GM18951 (cell line): ENCODE data around the gene DOHH.
"Not testable (repeated sequence)": the region's sequence is repeated elsewhere in the genome, so short reads cannot be mapped to it uniquely, and the experiment has no call there.

Source experiments
- POLR2A ChIP-seq: IDR thresholded peaks from 4 replicates; pipeline ENCODE4 v1.6.1; 2011; ENCODE audit warnings: mild to moderate bottlenecking; ENCODE audit not compliant: insufficient read length, insufficient read depth; ENCODE audit errors: extremely low read depth
- in situ Hi-C: fragments of 300-500 bp; cut with MboI; formaldehyde crosslinking; loops from one replicate; pipeline ENCODE4 v1.12.0; 2022; ENCODE audit warnings: low sequenced_read_pairs, mixed read lengths, inconsistent platforms; ENCODE audit not compliant: unreplicated experiment

DOHH gene

GRCh38 chr19:3455960-3456601, 44.4 kb downstream of the DOHH start:
- TF ChIP-seq POLR2A = no peak
- in situ Hi-C loops = no loop called here

- in situ Hi-C loops = no loop called here
- TF ChIP-seq POLR2A = no peak
Measured at GRCh38 chr19:3455393-3455955, 45.0 kb downstream of the DOHH start.

DNA sequence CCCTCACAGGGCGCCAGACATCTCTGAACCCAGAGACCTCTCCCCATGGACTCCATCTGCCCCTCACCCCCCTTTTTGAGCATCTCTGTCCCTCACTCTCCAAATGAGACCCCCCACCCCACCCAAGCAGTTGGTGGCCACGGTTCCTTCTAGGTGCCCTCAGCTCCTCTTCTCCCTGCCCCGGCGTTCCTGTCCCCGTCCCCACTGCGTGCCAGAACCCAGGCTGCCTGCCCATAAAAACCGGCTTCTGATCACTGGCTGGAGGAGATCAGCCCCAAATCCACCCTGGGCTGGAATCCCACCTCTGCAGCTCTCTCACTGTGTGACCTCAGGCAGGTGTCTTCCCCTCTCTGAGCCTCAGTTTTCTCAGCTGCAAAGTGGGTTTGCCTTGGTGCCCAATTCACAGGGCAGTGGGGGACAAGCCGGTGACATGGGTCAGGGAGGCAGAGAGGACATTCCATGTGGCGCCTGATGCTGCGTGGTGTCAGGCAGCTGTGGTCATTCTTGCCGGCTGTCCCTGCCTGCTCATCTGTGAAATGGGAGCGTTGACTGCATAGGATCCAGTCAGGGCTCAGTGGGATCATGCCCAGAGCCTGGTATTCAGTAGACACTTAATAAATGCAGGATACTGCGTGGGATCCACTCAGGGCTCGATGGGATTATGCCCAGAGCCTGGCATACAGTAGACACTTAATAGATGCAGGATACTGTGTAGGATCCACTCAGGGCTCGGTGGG, 45.6 kb downstream of the DOHH start:
- in situ Hi-C loops = no loop called here

DNA sequence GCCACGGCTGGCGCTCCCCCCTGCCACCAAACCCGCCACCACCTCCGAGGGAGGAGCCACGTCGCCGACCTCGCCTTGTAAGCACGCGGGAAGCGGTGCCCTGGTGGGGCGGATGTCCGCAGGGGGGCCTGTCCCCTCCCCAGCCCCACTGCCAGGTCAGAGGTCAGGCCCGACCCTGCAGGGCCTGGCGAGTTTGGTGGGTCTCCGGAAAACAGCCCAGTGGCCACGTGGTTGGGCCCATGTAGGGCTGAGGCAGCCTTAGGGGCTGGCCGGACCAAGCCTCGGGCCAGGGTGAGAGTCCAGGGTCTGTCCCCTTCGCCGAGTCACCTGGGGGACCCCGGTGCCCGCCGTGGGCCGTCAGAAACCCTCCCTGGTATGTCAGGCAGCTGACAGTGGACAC, 46.6 kb downstream of the DOHH start:
- in situ Hi-C loops = no loop called here
- no peak for TF ChIP-seq POLR2A

More for the DNA sequence above, 45.6 kb downstream of the DOHH start:
- TF ChIP-seq POLR2A = no peak

GRCh38 chr19:3452942-3453214, 47.6 kb downstream of the DOHH start:
- in situ Hi-C loops = not testable (repeated sequence)

DNA sequence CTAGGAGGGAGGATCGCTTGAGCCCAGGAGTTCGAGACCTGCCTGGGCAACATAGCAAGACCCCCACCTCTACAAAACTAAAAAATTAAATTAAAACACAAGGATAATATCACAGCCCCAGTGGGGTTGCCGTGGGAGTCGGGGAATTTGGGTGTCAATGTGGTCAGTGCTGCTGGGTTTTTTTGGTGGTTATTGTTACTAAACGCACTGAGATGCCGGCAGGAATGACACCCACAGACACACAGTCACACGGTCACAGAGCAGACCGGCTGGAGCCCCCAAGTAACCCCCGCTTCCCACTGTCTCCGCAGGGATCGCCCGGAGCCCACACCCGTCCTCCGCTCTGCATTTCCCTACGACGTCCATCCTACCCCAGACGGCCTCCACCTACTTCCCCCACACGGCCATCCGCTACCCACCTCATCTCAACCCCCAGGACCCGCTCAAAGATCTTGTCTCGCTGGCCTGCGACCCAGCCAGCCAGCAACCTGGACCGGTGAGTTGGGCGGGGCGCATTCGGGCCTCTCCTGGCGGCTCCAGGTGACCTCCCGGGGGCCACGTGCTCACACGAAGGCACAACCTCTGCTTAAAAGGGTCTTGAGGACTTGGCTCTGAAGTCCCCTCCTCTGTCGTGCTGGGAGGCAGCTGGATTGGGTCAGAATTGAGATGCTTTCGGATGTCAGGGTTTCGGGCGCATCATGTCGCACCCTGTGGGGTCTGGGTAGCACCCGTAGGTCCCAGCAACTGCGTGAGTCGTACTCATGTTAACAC, 48.1 kb downstream of the DOHH start:
- no peak for TF ChIP-seq POLR2A
- in situ Hi-C loops = no loop called here

DNA sequence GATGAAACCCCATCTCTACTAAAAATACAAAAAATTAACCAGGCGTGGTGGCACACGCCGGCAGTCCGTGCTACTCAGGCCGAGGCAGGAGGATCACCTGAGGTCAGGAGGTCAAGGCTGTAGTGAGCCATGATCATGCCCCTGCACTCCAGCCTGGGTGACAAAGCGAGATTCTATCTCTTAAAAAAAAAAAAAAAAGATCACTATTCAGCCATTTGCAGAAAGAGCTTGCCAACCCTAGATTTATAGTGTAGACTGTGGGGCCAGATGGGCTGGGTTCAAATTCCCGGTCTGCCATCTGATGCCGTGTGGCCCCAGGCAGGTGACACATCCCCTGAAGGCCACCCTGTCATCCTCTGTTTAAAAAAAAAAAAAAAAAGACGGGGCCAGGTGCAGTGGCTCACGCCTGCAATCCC, 49.0 kb downstream of the DOHH start:
- no peak for TF ChIP-seq POLR2A
- in situ Hi-C loops = no loop called here

- TF ChIP-seq POLR2A = no peak
- in situ Hi-C loops = no loop called here
Measured at GRCh38 chr19:3450796-3451411, 49.6 kb downstream of the DOHH start.

DNA sequence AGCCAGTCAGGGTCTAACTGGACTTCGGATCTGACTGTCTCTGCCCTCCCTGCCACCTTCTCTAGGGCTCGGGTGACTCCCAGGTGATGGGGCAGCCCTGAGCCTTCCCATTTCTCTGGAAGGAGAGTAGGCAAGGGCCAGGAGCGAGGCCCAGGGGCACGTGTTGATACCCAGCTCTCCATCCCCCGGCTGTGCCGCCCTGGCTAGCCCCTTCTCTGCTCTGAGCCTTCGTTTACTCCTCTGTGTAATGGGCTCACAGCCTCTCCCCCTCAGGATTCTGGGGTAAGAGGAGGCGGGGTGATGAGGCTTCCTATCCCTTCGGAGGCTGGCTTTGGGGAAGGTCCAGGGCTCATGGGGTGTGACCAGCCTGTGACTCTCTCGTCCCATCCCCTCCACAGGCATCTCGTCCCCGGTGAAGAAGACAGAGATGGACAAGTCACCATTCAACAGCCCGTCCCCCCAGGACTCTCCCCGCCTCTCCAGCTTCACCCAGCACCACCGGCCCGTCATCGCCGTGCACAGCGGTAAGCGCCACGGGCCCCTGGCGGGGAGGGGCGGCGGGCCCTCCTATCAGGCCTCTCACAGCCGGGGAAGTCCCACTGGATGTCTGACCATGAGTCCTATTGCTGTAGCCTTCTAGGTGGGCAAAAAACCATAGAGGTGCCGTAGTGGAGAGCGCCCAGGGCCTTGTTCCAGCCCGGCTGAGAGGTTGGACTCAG, 51.7 kb downstream of the DOHH start:
- TF ChIP-seq POLR2A = no peak
- in situ Hi-C loops = no loop called here

DNA sequence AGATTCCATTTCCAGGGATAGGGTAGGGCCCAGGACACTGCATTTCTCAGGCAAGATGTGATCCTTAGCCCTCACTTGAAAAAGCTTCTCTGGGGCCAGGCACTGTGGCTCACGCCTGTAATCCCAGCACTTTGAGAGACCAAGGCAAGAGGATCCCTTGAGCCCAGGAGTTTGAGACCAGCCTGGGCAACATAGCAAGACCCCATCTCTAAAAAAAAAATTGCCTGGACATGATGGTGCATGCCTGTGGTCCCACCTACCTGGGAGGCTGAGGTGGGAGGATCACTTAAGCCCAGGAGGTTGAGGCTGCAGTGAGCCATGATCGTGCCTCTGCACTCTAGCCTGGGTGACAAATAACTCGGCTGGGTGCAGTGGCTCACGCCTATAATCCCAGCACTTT, 53.8 kb downstream of the DOHH start:
- in situ Hi-C loops = not testable (repeated sequence)

DNA sequence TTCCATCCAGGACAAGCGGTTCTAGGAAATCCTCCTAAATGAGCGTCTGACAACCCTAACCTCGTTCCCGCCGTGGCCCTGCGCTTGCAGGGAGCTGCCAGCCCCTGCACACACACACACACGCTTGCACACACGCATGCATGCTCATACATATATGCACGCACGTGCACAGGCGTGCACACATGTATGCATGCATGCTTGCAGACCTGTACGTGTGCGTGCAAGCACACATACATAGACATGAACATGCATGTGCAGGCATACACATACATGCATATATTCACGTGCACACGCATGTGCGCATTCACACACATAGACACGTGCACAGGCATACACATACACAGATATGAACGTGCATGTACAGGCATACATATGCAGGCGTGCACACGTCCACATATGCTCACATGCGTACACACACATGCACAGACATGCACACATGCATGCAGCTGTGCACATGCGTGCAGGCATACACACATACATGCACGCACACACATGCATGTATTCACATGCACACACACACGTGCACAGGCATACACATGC, 55.7 kb downstream of the DOHH start:
- TF ChIP-seq POLR2A = no peak
- in situ Hi-C loops = no loop called here

DNA sequence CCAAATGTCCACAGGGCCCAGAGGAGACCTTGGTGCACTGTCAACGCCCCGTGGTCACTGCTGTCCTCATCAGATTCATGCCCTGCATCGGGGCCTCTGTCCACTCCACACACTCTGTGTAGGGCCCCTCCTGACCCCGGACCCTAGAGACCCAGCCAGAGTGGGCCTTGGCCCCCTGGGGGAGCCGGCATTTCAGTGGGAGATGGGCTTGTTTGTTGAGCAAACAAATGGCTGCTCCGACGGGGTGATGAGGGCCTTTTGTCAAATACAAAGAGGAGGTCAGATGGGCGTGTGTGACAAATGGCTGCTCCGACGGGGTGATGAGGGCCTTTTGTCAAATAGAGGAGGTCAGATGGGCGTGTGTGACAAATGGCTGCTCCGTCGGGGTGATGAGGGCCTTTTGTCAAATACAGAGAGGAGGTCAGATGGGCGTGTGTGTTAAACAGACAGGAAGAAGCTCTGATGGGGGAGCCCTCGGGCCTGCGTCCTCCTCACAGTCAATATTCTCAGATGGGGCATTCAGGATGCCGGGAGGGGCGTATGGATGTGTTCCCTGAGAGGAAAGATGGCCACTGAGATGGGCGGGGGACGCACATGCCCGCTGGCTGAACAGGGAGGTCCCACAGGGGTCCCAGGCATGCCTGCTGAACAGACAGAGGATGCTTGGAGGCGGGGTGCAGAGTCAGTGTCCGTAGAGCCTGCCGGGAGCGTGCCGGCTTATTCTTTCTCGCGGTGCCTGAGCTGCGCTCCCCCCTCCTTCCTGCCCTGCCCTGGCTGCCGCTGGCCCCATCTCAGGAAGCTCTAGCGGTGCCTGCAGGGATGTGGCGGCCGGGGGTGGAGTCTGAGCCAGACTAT, 56.4 kb downstream of the DOHH start:
- in situ Hi-C loops = no loop called here
- no peak for TF ChIP-seq POLR2A
